Neutrophil (primary cell): Measurements from ENCODE around the gene ATXN10.
"Not testable (repeated sequence)": the region's sequence is repeated elsewhere in the genome, so short reads cannot be mapped to it uniquely, and the experiment has no call there.

Experiments
- H3K27ac ChIP-seq: fragments of 200-600 bp; sonication (generic); 2 replicates; pipeline ENCODE4 v1.5.1; 2016; ENCODE audit warnings: mild to moderate bottlenecking, moderate library complexity
- H3K27me3 ChIP-seq: fragments of 200-600 bp; sonication (generic); 2 replicates; pipeline ENCODE4 v1.6.0; 2016; ENCODE audit warnings: mild to moderate bottlenecking
- H3K36me3 ChIP-seq: fragments of 200-600 bp; sonication (generic); 2 replicates; pipeline ENCODE4 v1.5.1; 2017
- H3K4me1 ChIP-seq, 2 experiments: fragments of 200-600 bp in 1 of 2; sonication (generic) in 1 of 2; 1 replicate in 1 of 2; 2 replicates in 1 of 2; pipeline versions ENCODE4 v1.5.1 to v1.6.1; 2013 to 2016; ENCODE audit warnings: low read depth in 1 of 2, low read length in 1 of 2, mild to moderate bottlenecking in 1 of 2, moderate library complexity in 1 of 2; ENCODE audit not compliant: control insufficient read depth in 1 of 2, insufficient read depth in 1 of 2
- H3K4me3 ChIP-seq, 2 experiments: fragments of 200-600 bp in 1 of 2; sonication (generic) in 1 of 2; 1 replicate in 1 of 2; 2 replicates in 1 of 2; pipeline ENCODE4 v1.5.1; 2013 to 2016; ENCODE audit warnings: low read depth in 1 of 2, low read length in 1 of 2, mild to moderate bottlenecking in 1 of 2, moderate library complexity in 1 of 2
- H3K9me3 ChIP-seq: fragments of 200-600 bp; sonication (generic); 2 replicates; pipeline ENCODE4 v1.5.1; 2016
- TF ChIP-seq, protein P1 (sequence below): fragments of 200-600 bp; sonication (generic); IDR thresholded peaks from 2 replicates; pipeline ENCODE4 v1.5.1; 2016; ENCODE audit warnings: antibody characterized with exemption

The ATXN10 gene

GRCh38 chr22:45651931-45652528 is 19.6 kb upstream of the ATXN10 start:
- Histone ChIP-seq H3K27me3 (peaks cover 63% of the 10 kb centered on the region), H3K27ac (no peak overlapping the region), H3K9me3 (no peaks in the 10 kb centered on the region), H3K36me3 (no peaks in the 10 kb centered on the region), H3K4me3 (no peak overlapping the region), H3K4me1 (no peaks in the 10 kb centered on the region)
- TF ChIP-seq, protein P1, sequence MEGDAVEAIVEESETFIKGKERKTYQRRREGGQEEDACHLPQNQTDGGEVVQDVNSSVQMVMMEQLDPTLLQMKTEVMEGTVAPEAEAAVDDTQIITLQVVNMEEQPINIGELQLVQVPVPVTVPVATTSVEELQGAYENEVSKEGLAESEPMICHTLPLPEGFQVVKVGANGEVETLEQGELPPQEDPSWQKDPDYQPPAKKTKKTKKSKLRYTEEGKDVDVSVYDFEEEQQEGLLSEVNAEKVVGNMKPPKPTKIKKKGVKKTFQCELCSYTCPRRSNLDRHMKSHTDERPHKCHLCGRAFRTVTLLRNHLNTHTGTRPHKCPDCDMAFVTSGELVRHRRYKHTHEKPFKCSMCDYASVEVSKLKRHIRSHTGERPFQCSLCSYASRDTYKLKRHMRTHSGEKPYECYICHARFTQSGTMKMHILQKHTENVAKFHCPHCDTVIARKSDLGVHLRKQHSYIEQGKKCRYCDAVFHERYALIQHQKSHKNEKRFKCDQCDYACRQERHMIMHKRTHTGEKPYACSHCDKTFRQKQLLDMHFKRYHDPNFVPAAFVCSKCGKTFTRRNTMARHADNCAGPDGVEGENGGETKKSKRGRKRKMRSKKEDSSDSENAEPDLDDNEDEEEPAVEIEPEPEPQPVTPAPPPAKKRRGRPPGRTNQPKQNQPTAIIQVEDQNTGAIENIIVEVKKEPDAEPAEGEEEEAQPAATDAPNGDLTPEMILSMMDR, result no peak

GRCh38 chr22:45656577-45656976 is 15.1 kb upstream of the ATXN10 start:
- Histone ChIP-seq H3K4me3 (no peak overlapping the region), H3K36me3 (no peaks in the 10 kb centered on the region), H3K27me3 (peaks cover 43% of the 10 kb centered on the region), H3K9me3 (no peaks in the 10 kb centered on the region), H3K4me1 (no peaks in the 10 kb centered on the region), H3K27ac (no peak overlapping the region)
- TF ChIP-seq, protein P1, result no peak

GRCh38 chr22:45657701-45658100 is 13.9 kb upstream of the ATXN10 start:
- no peaks in the 10 kb centered on the region for H3K4me1 ChIP-seq
- H3K4me3 ChIP-seq, result no peak overlapping the region
- TF ChIP-seq, protein P1, result no peak
- peaks cover 36% of the 10 kb centered on the region for H3K27me3 ChIP-seq
- no peaks in the 10 kb centered on the region for H3K36me3 ChIP-seq
- H3K27ac ChIP-seq, result no peak overlapping the region
- H3K9me3 ChIP-seq, result no peaks in the 10 kb centered on the region

DNA sequence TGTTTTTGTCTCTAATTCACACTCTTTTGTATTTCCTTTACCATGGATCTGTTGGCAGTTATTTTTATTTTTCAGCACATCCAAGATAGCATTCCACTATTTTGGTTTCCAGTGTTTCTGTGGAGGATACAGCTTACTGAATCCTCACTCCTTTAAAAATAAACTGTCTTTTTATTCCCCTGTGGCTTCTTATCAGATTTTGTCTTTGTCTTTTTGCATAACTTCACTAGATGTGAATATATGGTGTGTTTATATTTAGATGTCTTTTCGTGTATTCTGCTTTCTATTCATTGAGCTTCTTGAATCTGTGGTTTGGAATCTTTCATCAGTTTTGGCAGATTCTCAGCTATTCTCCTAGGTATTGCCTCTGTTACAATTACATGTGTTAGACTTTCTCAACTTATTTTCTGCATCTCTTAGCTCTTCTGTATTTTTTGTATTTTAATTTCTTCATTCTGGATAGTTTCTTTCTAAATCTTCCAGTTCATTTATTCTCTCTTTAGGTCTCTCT is 7.4 kb upstream of the ATXN10 start:
- TF ChIP-seq, protein P1, result no peak
- Histone ChIP-seq H3K27me3 (peaks cover 30% of the 10 kb centered on the region), H3K9me3 (no peaks in the 10 kb centered on the region), H3K27ac (no peak overlapping the region), H3K4me3 (no peak overlapping the region), H3K36me3 (no peaks in the 10 kb centered on the region), H3K4me1 (no peaks in the 10 kb centered on the region)

DNA sequence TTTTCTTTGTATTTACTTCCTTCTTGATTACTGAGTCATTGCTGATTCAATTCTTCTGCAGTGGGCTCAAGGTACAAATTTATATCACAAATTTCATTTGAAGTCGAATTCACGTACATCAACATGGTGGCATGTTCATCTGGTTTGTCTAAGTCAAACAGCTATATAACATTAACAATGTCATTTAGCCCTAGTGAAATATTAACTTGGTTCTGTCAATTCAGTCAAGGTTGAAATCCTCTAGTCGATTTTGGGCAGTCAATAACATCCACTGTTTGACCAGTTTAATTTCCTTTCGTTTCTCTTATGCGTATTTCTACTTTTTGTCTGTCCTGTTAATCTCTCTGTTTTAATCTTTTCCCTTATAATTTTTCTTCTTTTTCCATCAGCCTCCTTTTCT is 4.1 kb upstream of the ATXN10 start:
- no peak overlapping the region for H3K4me3 ChIP-seq
- H3K4me1 ChIP-seq, result peaks cover 3% of the 10 kb centered on the region in 2 experiments
- TF ChIP-seq, protein P1, result no peak
- H3K36me3 ChIP-seq, result no peaks in the 10 kb centered on the region
- H3K27ac ChIP-seq, result no peak overlapping the region
- H3K9me3 ChIP-seq, result no peaks in the 10 kb centered on the region
- H3K27me3 ChIP-seq, result peaks cover 34% of the 10 kb centered on the region

DNA sequence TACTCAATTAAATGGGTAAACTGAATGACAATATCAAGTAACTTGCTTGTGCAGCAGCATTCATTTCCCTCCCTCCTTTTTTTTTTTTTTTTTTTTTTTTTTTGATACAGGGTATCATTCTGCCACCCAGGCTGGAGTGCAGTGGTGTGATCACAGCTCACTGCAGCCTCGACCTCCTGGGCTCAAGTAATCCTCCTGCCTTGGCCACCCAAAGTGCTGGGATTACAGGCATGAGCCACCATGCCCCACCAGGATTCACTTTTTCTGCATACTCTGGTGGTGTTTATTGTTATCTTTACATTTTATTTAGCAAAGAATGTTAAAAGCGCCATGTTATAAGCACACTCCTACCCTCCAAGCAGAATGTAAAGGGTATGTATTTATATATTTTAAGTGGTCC is 1.3 kb upstream of the ATXN10 start:
- H3K4me3 ChIP-seq, H3K36me3 ChIP-seq, H3K27ac ChIP-seq, H3K9me3 ChIP-seq: not testable (repeated sequence)
- peaks cover 17 to 18% of the 10 kb centered on the region in 2 experiments for H3K4me1 ChIP-seq
- peaks cover 19% of the 10 kb centered on the region for H3K27me3 ChIP-seq
